Immature natural killer cell (primary cell): ENCODE results near the gene TVP23C. TPM values are rescaled to one million over a fixed set of nuclear protein-coding genes. Genes with fewer than 3 reads are reported as not detected.

Source experiments
- DNase-seq, 3 donors: peaks; one replicate each; pipeline ENCODE4 v3.0.0; 2022; ENCODE audit warnings: mixed read lengths in 1 of 3
- H3K27ac Mint-ChIP-seq, 6 donors: one replicate each; pipeline ENCODE4 v1.8.0; 2020; ENCODE audit warnings: mixed read lengths in 6 of 6, mild to moderate bottlenecking in 5 of 6, inconsistent platforms in 4 of 6, moderate library complexity in 3 of 6
- H3K27me3 Mint-ChIP-seq, 3 donors: one replicate each; pipeline ENCODE4 v1.8.0; 2020 to 2021; ENCODE audit warnings: low read depth in 3 of 3, mild to moderate bottlenecking in 3 of 3, mixed read lengths in 3 of 3, moderate library complexity in 3 of 3, inconsistent platforms in 1 of 3
- H3K36me3 Mint-ChIP-seq, 3 donors: one replicate each; pipeline ENCODE4 v1.8.0; 2020; ENCODE audit warnings: mixed read lengths in 3 of 3, inconsistent platforms in 2 of 3, mild to moderate bottlenecking in 2 of 3
- H3K4me1 Mint-ChIP-seq, 2 donors: one replicate each; pipeline ENCODE4 v1.8.0; 2020; ENCODE audit warnings: inconsistent platforms in 2 of 2, mild to moderate bottlenecking in 2 of 2, mixed read lengths in 2 of 2, moderate library complexity in 1 of 2
- H3K4me3 Mint-ChIP-seq, 5 donors: one replicate each; pipeline ENCODE4 v1.8.0; 2020; ENCODE audit warnings: mild to moderate bottlenecking in 5 of 5, mixed read lengths in 5 of 5, inconsistent platforms in 3 of 5, moderate library complexity in 3 of 5
- H3K9me3 Mint-ChIP-seq, 6 donors: one replicate each; pipeline ENCODE4 v1.8.0; 2020; ENCODE audit warnings: mild to moderate bottlenecking in 6 of 6, mixed read lengths in 6 of 6, inconsistent platforms in 4 of 6, moderate library complexity in 3 of 6
- polyA plus RNA-seq, 3 donors: library from polyadenylated mRNA; unstranded; fragments of 300-500 nt; fragmentation: Illumina TruSeq; gene quantifications; one replicate each; pipeline ENCODE4 v1.2.3, GENCODE V29; 2021

The TVP23C gene
- polyA plus RNA-seq, 3 donors from 2014 or later, result 5.1 to 7.1 (median 5.3) TPM

DNA sequence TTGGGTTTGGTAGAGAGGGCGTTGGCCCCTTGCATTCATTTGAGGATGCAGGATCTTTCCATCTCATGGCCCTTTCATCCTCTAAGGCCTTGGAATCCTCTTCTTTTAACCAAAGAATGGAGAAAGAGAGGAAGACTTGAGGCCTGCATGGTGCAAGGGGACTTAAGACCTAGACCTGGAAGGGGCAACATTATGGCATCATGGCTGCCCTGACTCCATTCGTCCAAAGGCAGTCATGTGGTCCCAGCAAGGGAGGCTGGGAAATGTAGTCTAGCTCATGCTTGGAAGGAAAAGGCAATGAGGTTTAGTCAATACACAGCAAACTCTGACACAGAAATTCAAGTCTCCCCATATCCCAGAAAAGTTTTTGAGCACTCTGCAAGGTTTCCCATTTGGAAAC lies 65.2 kb downstream of the TVP23C start:
- H3K4me3 Mint-ChIP-seq, result no peak overlapping the region
- no peak for DNase-seq
- peaks cover 0 to 2% (median 0%) of the 10 kb centered on the region in 6 donors for H3K9me3 Mint-ChIP-seq
- H3K36me3 Mint-ChIP-seq, result peaks cover 8 to 29% (median 24%) of the 10 kb centered on the region in 3 donors
- peaks cover 5 to 7% of the 10 kb centered on the region in 2 donors for H3K4me1 Mint-ChIP-seq
- peaks cover 0 to 2% (median 1%) of the 10 kb centered on the region in 3 donors for H3K27me3 Mint-ChIP-seq
- H3K27ac Mint-ChIP-seq, result no peak overlapping the region

GRCh38 chr17:15496735-15497670 lies 66.3 kb downstream of the TVP23C start:
- peaks cover 5 to 29% (median 27%) of the 10 kb centered on the region in 3 donors for H3K36me3 Mint-ChIP-seq
- H3K4me3 Mint-ChIP-seq, result no peak overlapping the region
- no peak for DNase-seq
- peaks cover 0 to 2% (median 0%) of the 10 kb centered on the region in 3 donors for H3K27me3 Mint-ChIP-seq
- no peak overlapping the region for H3K27ac Mint-ChIP-seq
- no peaks in the 10 kb centered on the region for H3K4me1 Mint-ChIP-seq
- peaks cover 0 to 2% (median 0%) of the 10 kb centered on the region in 6 donors for H3K9me3 Mint-ChIP-seq

DNA sequence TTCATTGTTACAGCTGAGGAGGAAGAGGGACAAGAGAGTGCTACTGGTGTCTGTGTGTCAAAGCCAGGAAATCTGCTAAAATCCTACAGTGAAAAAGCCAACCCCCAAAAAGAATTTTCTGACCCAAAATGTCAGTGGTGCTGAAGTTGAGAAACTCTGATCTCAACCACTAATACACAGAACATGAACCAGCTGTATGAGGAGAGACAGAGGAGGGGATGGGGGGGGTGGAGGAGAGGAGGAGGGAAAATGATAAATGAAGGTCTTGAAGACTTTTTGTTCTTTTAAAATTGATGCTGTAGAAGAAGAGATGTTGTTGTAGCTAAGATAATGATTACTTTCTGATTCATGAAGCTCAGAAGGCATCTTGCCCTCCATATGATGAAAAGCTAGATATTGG lies 68.5 kb downstream of the TVP23C start:
- Mint-ChIP-seq H3K4me3 (no peak overlapping the region), H3K27me3 (peaks cover 0 to 4% (median 0%) of the 10 kb centered on the region in 3 donors), H3K36me3 (peaks cover 0 to 35% (median 32%) of the 10 kb centered on the region in 3 donors), H3K4me1 (peaks cover 0 to 10% of the 10 kb centered on the region in 2 donors), H3K27ac (peak overlapping the region in 1 of 6 donors; percentile 6), H3K9me3 (peaks cover 0 to 2% (median 0%) of the 10 kb centered on the region in 6 donors)
- no peak for DNase-seq

- H3K36me3 Mint-ChIP-seq, result peaks cover under 1 to 38% (median 30%) of the 10 kb centered on the region in 3 donors
- no peak overlapping the region for H3K4me3 Mint-ChIP-seq
- H3K4me1 Mint-ChIP-seq, result peaks cover 0 to 10% of the 10 kb centered on the region in 2 donors
- H3K27me3 Mint-ChIP-seq, result peaks cover 0 to 4% (median 0%) of the 10 kb centered on the region in 3 donors
- H3K9me3 Mint-ChIP-seq, result peaks cover 0 to 2% (median 0%) of the 10 kb centered on the region in 6 donors
- H3K27ac Mint-ChIP-seq, result no peak overlapping the region
- DNase-seq, result no peak
These were observed 69.6 kb downstream of the TVP23C start for GRCh38 chr17:15493693-15494035.

- H3K9me3 Mint-ChIP-seq, result peaks cover 0 to 2% (median 0%) of the 10 kb centered on the region in 6 donors
- H3K36me3 Mint-ChIP-seq, result peaks cover 4 to 38% (median 25%) of the 10 kb centered on the region in 3 donors
- peaks cover 0 to 10% of the 10 kb centered on the region in 2 donors for H3K4me1 Mint-ChIP-seq
- H3K27me3 Mint-ChIP-seq, result peaks cover 0 to 2% (median 2%) of the 10 kb centered on the region in 3 donors
- no peak overlapping the region for H3K4me3 Mint-ChIP-seq
- H3K27ac Mint-ChIP-seq, result no peak overlapping the region
- no peak for DNase-seq
These were observed 70.2 kb downstream of the TVP23C start for GRCh38 chr17:15492791-15493692.

- H3K4me1 Mint-ChIP-seq, result peaks cover 0 to 10% of the 10 kb centered on the region in 2 donors
- H3K9me3 Mint-ChIP-seq, result peaks cover 0 to 2% (median 0%) of the 10 kb centered on the region in 6 donors
- peaks cover 0 to 2% (median 2%) of the 10 kb centered on the region in 3 donors for H3K27me3 Mint-ChIP-seq
- peak overlapping the region in 1 of 6 donors; percentile 78 for H3K27ac Mint-ChIP-seq
- DNase-seq, result no peak
- no peak overlapping the region for H3K4me3 Mint-ChIP-seq
- H3K36me3 Mint-ChIP-seq, result peaks cover 10 to 44% (median 30%) of the 10 kb centered on the region in 3 donors
These were observed 71.1 kb downstream of the TVP23C start for GRCh38 chr17:15492186-15492585.

- no peak for DNase-seq
- Mint-ChIP-seq H3K4me3 (no peak overlapping the region), H3K4me1 (peaks cover 0 to 10% of the 10 kb centered on the region in 2 donors), H3K9me3 (peaks cover 0 to 2% (median 0%) of the 10 kb centered on the region in 6 donors), H3K27ac (no peak overlapping the region), H3K27me3 (peaks cover 0 to 2% (median 2%) of the 10 kb centered on the region in 3 donors), H3K36me3 (peaks cover 10 to 46% (median 27%) of the 10 kb centered on the region in 3 donors)
These were observed 72.5 kb downstream of the TVP23C start for GRCh38 chr17:15490634-15491261.

DNA sequence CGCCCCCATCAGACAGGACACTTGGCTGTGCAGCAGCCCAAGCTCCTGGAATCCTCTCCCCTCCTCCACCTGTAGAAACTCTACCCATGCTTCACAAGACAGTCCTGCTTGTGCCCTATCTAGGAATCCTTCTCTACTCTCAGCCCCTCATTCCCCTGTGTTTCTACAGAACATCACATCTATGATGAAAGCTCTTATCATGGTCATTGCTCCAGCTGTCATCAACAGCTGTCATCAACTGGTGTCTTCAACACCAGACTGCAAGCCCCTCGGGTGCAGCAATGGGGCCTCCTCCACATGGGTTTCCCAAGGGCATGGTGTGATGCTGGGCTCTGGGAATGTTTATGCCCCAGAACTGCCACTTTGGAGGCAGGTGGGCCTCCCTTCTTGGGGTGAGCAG lies 74.7 kb downstream of the TVP23C start:
- peaks cover 10 to 33% (median 22%) of the 10 kb centered on the region in 3 donors for H3K36me3 Mint-ChIP-seq
- no peak overlapping the region for H3K4me3 Mint-ChIP-seq
- H3K4me1 Mint-ChIP-seq, result peaks cover 0 to 10% of the 10 kb centered on the region in 2 donors
- no peaks in the 10 kb centered on the region for H3K9me3 Mint-ChIP-seq
- DNase-seq, result no peak
- no peak overlapping the region for H3K27ac Mint-ChIP-seq
- peaks cover 0 to 2% (median 2%) of the 10 kb centered on the region in 3 donors for H3K27me3 Mint-ChIP-seq

DNA sequence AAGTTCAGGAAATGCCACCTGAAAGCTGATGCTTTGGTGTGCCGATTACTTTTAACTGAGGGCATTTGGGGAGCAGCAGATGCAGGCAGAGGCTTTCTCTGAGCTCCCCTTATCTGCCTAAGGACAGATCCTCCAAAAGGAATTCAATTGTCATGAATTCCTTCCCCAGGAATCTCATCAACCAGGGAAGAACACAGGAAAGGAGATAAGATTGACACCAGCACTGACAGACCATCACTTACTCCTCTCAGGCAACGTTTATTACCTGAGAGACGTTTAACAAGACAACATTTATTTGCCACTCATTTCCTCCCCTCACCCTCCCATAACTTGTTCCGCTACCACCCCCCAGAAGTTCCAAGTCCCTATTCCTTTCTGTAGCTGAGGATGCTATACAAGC lies 78.2 kb downstream of the TVP23C start:
- Mint-ChIP-seq H3K4me3 (no peak overlapping the region), H3K27ac (no peak overlapping the region), H3K9me3 (no peaks in the 10 kb centered on the region), H3K36me3 (peaks cover 12 to 20% (median 14%) of the 10 kb centered on the region in 3 donors), H3K27me3 (peaks cover 0 to 2% (median 0%) of the 10 kb centered on the region in 3 donors), H3K4me1 (no peaks in the 10 kb centered on the region)
- DNase-seq, result no peak

DNA sequence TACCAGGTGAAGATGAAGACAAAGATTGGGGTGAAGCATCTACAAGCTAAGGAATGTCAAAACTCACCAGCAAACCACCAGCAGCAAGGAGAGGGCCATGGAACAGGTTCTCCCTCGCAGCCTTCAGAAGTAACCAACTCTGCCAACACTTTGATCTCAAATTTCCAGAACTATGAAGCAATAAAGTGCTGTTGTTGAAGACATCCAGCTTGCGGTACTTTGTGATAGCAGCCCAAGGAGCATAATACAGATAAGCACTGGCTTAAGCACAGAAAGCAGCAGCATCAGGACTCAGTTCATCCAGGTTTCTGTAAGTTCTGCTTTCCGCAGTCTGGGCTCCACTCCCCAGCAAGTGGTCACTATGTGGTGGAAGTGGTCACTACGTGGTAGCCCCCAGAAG lies 79.9 kb downstream of the TVP23C start:
- Mint-ChIP-seq H3K4me3 (no peak overlapping the region), H3K9me3 (no peaks in the 10 kb centered on the region), H3K36me3 (peaks cover 11 to 19% (median 17%) of the 10 kb centered on the region in 3 donors), H3K4me1 (no peaks in the 10 kb centered on the region), H3K27me3 (peaks cover 0 to under 1% (median 0%) of the 10 kb centered on the region in 3 donors), H3K27ac (no peak overlapping the region)
- DNase-seq, result no peak

- H3K27ac Mint-ChIP-seq, result no peak overlapping the region
- H3K27me3 Mint-ChIP-seq, result no peaks in the 10 kb centered on the region
- peaks cover 6 to 15% (median 11%) of the 10 kb centered on the region in 3 donors for H3K36me3 Mint-ChIP-seq
- H3K9me3 Mint-ChIP-seq, result no peaks in the 10 kb centered on the region
- H3K4me1 Mint-ChIP-seq, result no peaks in the 10 kb centered on the region
- H3K4me3 Mint-ChIP-seq, result no peak overlapping the region
- DNase-seq, result no peak
These were observed 80.8 kb downstream of the TVP23C start for GRCh38 chr17:15482476-15482875.

DNA sequence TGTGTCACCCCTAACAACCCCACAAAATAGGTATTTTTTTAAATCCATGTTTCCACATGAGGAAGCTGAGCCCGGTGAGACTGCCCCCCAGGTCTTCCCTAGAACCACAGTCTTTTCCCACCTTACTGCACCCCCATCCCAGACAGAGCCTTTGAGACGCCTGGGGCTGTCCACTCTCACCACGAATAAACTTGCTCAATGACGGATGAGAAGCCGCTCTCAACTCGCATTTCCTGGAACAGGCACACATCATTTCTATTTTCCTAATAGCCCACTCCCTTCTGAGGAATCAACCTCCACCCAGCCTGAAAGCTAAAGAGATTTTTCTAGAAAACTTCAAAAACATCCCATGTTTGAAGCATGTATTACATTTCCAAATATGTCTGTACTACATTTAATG lies 81.8 kb downstream of the TVP23C start:
- no peaks in the 10 kb centered on the region for H3K9me3 Mint-ChIP-seq

GRCh38 chr17:15480204-15480603 lies 83.1 kb downstream of the TVP23C start:
- no peak for DNase-seq
- peaks cover 0 to 2% (median 0%) of the 10 kb centered on the region in 3 donors for H3K27me3 Mint-ChIP-seq
- no peak overlapping the region for H3K4me3 Mint-ChIP-seq
- no peaks in the 10 kb centered on the region for H3K9me3 Mint-ChIP-seq
- no peak overlapping the region for H3K27ac Mint-ChIP-seq
- H3K4me1 Mint-ChIP-seq, result no peaks in the 10 kb centered on the region
- H3K36me3 Mint-ChIP-seq, result peaks cover 7 to 17% (median 11%) of the 10 kb centered on the region in 3 donors

More for the DNA sequence above, 81.8 kb downstream of the TVP23C start:
- Mint-ChIP-seq H3K4me1 (no peaks in the 10 kb centered on the region), H3K36me3 (peaks cover 7 to 16% (median 9%) of the 10 kb centered on the region in 3 donors), H3K27me3 (peaks cover 0 to 2% (median 0%) of the 10 kb centered on the region in 3 donors), H3K4me3 (no peak overlapping the region), H3K27ac (no peak overlapping the region)
- no peak for DNase-seq
